ENCODE measurements around the gene RPRD2.
A peak's percentile ranks its signal among the peaks of the same experiment; 100 is the strongest.

RPRD2 gene

DNA sequence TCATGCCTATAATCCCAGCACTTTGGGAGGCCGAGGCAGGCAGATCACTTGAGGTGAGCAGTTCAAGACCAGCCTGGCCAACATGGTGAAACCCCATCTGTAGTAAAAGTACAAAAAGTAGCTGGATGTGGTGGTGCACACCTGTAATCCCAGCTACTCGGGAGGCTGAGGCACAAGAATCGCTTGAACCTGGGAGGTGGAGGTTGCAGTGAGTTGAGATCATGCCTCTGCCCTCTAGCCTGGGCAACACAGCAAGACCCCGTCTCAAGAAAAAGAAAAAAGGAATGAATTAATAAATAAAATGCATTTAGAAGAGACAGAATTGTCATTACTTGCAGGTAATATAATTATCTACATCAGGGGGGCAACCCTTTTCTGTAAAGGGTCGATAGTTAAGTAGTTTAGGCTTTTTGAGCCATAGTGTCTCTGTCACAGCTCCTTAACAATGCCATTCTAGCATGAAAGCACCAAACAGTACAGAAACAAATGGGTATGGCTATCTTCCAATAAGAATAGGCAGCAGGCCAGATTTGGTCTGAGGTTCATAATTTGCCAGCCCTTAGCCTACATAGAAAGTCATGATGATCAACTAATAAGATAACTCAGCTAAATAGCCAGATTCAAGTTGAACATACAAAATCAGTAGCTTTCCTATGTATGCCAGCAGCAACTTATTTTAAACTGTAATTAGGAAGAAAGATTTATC is 56.8 kb downstream of the RPRD2 start:
- Histone ChIP-seq H3K4me3 (ENCODE audit: severe bottlenecking) (no peak overlapping the region), H3K9me3 (ENCODE audit: severe bottlenecking) (no peaks in the 10 kb centered on the region), H3K36me3 (ENCODE audit: low read depth) (peaks cover 40% of the 10 kb centered on the region), H3K4me1 (ENCODE audit: insufficient read depth, poor library complexity, severe bottlenecking) (no peaks in the 10 kb centered on the region), H3K27ac (ENCODE audit: poor library complexity, severe bottlenecking) (no peak overlapping the region), H3K27me3 (ENCODE audit: insufficient read depth, poor library complexity, severe bottlenecking) (no peaks in the 10 kb centered on the region)
- ATAC-seq (ENCODE audit: low read depth): no peak
- TF ChIP-seq, protein P1, sequence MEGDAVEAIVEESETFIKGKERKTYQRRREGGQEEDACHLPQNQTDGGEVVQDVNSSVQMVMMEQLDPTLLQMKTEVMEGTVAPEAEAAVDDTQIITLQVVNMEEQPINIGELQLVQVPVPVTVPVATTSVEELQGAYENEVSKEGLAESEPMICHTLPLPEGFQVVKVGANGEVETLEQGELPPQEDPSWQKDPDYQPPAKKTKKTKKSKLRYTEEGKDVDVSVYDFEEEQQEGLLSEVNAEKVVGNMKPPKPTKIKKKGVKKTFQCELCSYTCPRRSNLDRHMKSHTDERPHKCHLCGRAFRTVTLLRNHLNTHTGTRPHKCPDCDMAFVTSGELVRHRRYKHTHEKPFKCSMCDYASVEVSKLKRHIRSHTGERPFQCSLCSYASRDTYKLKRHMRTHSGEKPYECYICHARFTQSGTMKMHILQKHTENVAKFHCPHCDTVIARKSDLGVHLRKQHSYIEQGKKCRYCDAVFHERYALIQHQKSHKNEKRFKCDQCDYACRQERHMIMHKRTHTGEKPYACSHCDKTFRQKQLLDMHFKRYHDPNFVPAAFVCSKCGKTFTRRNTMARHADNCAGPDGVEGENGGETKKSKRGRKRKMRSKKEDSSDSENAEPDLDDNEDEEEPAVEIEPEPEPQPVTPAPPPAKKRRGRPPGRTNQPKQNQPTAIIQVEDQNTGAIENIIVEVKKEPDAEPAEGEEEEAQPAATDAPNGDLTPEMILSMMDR (IDR thresholded peaks at IDR 0.05; ENCODE audit: poor library complexity, severe bottlenecking): no peak
- no peak for DNase-seq (ENCODE audit: low spot score)

DNA sequence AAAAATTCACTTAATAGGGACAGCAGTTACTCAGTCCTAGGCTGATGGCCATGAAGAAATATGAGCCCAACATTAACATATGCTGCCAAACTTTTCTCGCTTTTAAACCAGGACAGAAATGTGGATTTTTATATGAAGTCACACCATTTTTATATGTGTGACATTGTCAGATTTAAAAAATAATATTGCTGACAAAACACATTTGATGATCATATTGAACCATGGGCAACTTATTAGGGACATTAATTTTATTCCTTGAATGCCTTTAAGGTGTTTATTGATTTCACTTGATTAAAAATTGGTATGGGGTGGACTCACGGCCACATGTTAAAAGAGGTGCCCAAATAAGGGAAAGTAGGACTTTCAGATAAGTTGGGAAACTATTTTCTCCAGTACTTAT is 58.6 kb downstream of the RPRD2 start:
- no peak for ATAC-seq (ENCODE audit: low read depth)
- Histone ChIP-seq H3K4me3 (ENCODE audit: severe bottlenecking) (no peak overlapping the region), H3K27ac (ENCODE audit: poor library complexity, severe bottlenecking) (no peak overlapping the region), H3K27me3 (ENCODE audit: insufficient read depth, poor library complexity, severe bottlenecking) (no peaks in the 10 kb centered on the region), H3K4me1 (ENCODE audit: insufficient read depth, poor library complexity, severe bottlenecking) (no peaks in the 10 kb centered on the region), H3K9me3 (ENCODE audit: severe bottlenecking) (no peaks in the 10 kb centered on the region), H3K36me3 (ENCODE audit: low read depth) (peaks cover 34% of the 10 kb centered on the region)
- TF ChIP-seq, protein P1 (IDR thresholded peaks at IDR 0.05; ENCODE audit: poor library complexity, severe bottlenecking): no peak
- DNase-seq (ENCODE audit: low spot score): no peak

DNA sequence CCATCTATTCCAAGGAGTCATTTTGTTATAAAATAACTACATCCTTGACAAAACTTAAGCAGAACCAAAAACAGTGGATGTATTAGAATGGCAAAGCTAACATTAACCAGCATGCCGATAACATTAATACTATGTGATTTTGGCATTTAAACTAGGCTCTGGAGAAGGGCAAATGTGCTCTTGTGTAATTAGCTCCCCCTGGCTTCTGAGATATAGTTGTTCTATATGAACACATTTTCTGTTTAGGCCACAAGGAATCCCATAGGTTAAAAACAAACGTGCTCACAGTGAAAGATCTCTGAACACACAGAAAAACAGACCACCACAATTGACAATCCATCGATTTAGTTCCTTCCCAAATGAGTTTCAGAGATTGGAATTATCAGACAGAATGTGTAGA is 65.9 kb downstream of the RPRD2 start:
- Histone ChIP-seq H3K36me3 (ENCODE audit: low read depth) (no peaks in the 10 kb centered on the region), H3K9me3 (ENCODE audit: severe bottlenecking) (no peaks in the 10 kb centered on the region), H3K27ac (ENCODE audit: poor library complexity, severe bottlenecking) (no peak overlapping the region), H3K4me3 (ENCODE audit: severe bottlenecking) (no peak overlapping the region), H3K27me3 (ENCODE audit: insufficient read depth, poor library complexity, severe bottlenecking) (no peaks in the 10 kb centered on the region), H3K4me1 (ENCODE audit: insufficient read depth, poor library complexity, severe bottlenecking) (no peaks in the 10 kb centered on the region)
- TF ChIP-seq, protein P1 (IDR thresholded peaks at IDR 0.05; ENCODE audit: poor library complexity, severe bottlenecking): peak; percentile 46
- DNase-seq (ENCODE audit: low spot score) (no peak), ATAC-seq (ENCODE audit: low read depth) (no peak)

DNA sequence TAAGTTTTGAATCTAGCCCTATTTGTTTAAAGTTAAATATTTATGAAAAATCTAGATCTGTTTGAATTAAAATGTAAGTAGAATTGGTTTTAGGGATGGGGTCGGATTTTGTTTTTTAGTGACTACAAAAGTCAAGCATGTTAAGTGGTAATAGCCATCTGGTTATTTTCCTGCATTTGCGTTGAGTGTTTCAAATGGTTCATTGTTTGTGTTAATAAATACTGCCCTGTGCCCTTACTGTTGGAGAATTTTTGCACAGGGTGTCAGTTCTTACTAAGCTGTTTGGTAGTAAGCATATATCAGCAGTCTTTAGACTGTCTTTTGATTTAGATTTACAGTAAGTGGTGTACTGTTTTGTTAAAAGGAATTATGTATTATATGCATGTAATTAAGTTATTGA is 77.2 kb downstream of the RPRD2 start:
- H3K9me3 ChIP-seq (ENCODE audit: severe bottlenecking): no peaks in the 10 kb centered on the region
- H3K4me1 ChIP-seq (ENCODE audit: insufficient read depth, poor library complexity, severe bottlenecking): no peaks in the 10 kb centered on the region
- DNase-seq (ENCODE audit: low spot score) (no peak), ATAC-seq (ENCODE audit: low read depth) (no peak)
- H3K27me3 ChIP-seq (ENCODE audit: insufficient read depth, poor library complexity, severe bottlenecking): no peaks in the 10 kb centered on the region
- H3K27ac ChIP-seq (ENCODE audit: poor library complexity, severe bottlenecking): no peak overlapping the region
- TF ChIP-seq, protein P1 (IDR thresholded peaks at IDR 0.05; ENCODE audit: poor library complexity, severe bottlenecking): no peak
- no peak overlapping the region for H3K4me3 ChIP-seq (ENCODE audit: severe bottlenecking)
- peaks cover 39% of the 10 kb centered on the region for H3K36me3 ChIP-seq (ENCODE audit: low read depth)

DNA sequence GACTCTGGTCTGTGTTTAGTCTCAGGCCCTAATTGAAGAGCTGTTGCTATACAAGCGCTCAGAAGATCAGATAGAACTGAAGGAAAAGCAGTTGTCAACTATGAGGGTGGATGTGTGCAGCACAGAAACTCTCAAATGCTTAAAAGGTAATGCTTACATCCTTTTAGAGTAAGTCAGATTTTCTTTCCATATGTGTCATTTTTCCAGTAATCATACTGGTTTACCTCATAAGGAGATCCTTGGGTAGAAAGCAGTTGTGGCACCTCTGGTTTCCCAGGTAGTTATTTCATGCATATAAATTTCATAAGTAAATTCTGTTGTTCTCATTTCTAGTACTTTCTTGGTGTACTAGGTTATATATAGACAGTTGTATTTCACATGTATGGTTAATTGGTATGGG is 80.3 kb downstream of the RPRD2 start:
- peaks cover 56% of the 10 kb centered on the region for H3K36me3 ChIP-seq (ENCODE audit: low read depth)
- ATAC-seq (ENCODE audit: low read depth): no peak
- DNase-seq (ENCODE audit: low spot score): no peak
- H3K9me3 ChIP-seq (ENCODE audit: severe bottlenecking): no peaks in the 10 kb centered on the region
- H3K27me3 ChIP-seq (ENCODE audit: insufficient read depth, poor library complexity, severe bottlenecking): no peaks in the 10 kb centered on the region
- H3K4me1 ChIP-seq (ENCODE audit: insufficient read depth, poor library complexity, severe bottlenecking): no peaks in the 10 kb centered on the region
- TF ChIP-seq, protein P1 (IDR thresholded peaks at IDR 0.05; ENCODE audit: poor library complexity, severe bottlenecking): no peak
- no peak overlapping the region for H3K4me3 ChIP-seq (ENCODE audit: severe bottlenecking)
- H3K27ac ChIP-seq (ENCODE audit: poor library complexity, severe bottlenecking): no peak overlapping the region

Data from RWPE2 (cell line).